Measurements from ENCODE around the gene HOOK1. TPM values are rescaled to one million over a fixed set of nuclear protein-coding genes. Genes with fewer than 3 reads are reported as not detected.
"Not testable (repeated sequence)": the region's sequence is repeated elsewhere in the genome, so short reads cannot be mapped to it uniquely, and the experiment has no call there.

HOOK1 gene
- total and polyA plus RNA-seq, 4 donors: 6.5 to 14.9 (median 10.4) TPM

DNA sequence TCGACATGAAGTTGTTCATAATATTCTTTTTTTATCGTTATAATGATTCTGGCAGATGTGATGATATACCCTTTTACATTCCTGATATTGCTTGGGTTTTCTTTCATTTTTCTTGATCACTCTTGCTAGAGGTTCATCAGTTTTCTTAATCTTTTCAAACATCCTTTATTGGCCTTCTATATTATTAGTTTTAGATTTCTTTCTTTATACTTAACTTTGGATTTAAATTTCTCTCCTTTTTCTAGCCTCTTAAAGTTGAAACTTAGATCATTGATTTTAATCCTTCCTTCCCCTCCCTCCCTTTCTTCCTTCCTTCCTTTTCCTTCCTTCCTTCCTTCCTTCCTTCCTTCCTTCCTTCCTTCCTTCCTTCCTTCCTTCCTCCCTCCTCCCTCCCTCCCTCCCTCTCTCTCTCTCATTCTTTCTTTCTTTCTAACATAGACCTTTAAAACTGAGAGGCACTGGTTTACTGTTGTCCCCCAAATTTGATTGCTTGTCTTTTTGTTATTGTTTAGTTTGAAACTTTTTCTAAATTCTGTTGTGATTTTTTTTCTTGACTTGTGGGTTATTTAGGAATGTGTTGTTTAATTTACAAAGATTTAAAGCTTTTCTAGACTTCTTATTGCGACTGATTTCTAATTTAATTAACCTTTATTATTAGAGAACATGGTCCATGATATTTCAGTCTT lies 31.6 kb downstream of the HOOK1 start:
- Histone ChIP-seq H3K27ac (ENCODE audit: low read depth, low read length) (no peak overlapping the region), H3K4me3 (ENCODE audit: low read depth, low read length) (no peak overlapping the region), H3K36me3 (ENCODE audit: control insufficient read depth, insufficient read depth, low read length) (no peaks in the 10 kb centered on the region), H3K9me3 (ENCODE audit: control insufficient read depth, insufficient read depth, low read length) (peaks cover 3% of the 10 kb centered on the region), H3K4me1 (ENCODE audit: control insufficient read depth, insufficient read depth, low read length) (no peaks in the 10 kb centered on the region), H3K27me3 (ENCODE audit: control insufficient read depth, insufficient read depth, low read length) (no peaks in the 10 kb centered on the region)
- WGBS (ENCODE audit: insufficient coverage): no CpG with 5 or more reads among the region's 3 CpGs
- no peak for DNase-seq (ENCODE audit: low read depth in 4 of 6, low spot score in 6 of 6)

DNA sequence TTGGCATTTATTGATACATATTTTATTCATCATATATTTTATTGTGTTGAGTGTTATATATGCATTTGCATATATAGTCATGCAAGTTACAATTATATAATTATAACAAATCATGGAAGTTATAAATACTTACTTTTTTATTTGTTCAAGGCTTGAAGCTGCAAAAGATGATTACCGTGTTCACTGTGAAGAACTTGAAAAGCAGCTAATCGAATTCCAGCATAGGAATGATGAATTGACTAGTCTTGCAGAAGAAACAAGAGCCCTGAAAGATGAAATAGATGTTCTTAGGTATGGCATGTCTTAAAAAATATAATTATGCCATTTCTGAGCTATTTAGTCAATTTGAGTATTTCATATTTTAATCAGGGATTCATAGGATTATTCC lies 32.1 kb downstream of the HOOK1 start:
- Histone ChIP-seq H3K36me3 (ENCODE audit: control insufficient read depth, insufficient read depth, low read length) (no peaks in the 10 kb centered on the region), H3K27me3 (ENCODE audit: control insufficient read depth, insufficient read depth, low read length) (no peaks in the 10 kb centered on the region), H3K4me3 (ENCODE audit: low read depth, low read length) (no peak overlapping the region), H3K4me1 (ENCODE audit: control insufficient read depth, insufficient read depth, low read length) (no peaks in the 10 kb centered on the region), H3K27ac (ENCODE audit: low read depth, low read length) (no peak overlapping the region), H3K9me3 (ENCODE audit: control insufficient read depth, insufficient read depth, low read length) (peaks cover 3% of the 10 kb centered on the region)
- DNase-seq (ENCODE audit: low read depth in 4 of 6, low spot score in 6 of 6): no peak
- 80% methylated on average over 1 of the region's 2 CpGs for WGBS (ENCODE audit: insufficient coverage)

DNA sequence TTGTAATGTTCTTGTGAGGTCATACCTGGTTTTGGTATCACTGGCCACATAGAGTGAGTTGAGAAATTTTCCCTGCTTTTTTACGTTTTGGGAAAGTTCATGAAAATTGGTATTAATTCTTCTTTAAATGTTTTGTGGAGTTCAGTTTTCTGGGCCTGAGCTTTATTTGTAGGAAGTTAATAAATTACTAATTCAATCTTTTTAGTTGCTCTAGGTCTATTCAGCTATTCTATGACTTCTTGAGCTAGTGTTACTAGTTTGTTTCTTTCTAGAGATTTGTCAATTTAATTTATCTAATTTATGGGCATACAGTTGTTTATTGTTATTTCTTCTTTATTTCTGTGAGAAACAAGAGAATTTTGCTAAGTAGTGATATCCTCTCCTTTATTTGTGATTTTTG lies 37.4 kb downstream of the HOOK1 start:
- H3K27ac ChIP-seq (ENCODE audit: low read depth, low read length): no peak overlapping the region
- H3K36me3 ChIP-seq (ENCODE audit: control insufficient read depth, insufficient read depth, low read length): no peaks in the 10 kb centered on the region
- peaks cover 3% of the 10 kb centered on the region for H3K9me3 ChIP-seq (ENCODE audit: control insufficient read depth, insufficient read depth, low read length)
- no peaks in the 10 kb centered on the region for H3K4me1 ChIP-seq (ENCODE audit: control insufficient read depth, insufficient read depth, low read length)
- no peaks in the 10 kb centered on the region for H3K27me3 ChIP-seq (ENCODE audit: control insufficient read depth, insufficient read depth, low read length)
- no CpG with 5 or more reads among the region's 1 CpG for WGBS (ENCODE audit: insufficient coverage)
- H3K4me3 ChIP-seq (ENCODE audit: low read depth, low read length): no peak overlapping the region
- no peak for DNase-seq (ENCODE audit: low read depth in 4 of 6, low spot score in 6 of 6)

DNA sequence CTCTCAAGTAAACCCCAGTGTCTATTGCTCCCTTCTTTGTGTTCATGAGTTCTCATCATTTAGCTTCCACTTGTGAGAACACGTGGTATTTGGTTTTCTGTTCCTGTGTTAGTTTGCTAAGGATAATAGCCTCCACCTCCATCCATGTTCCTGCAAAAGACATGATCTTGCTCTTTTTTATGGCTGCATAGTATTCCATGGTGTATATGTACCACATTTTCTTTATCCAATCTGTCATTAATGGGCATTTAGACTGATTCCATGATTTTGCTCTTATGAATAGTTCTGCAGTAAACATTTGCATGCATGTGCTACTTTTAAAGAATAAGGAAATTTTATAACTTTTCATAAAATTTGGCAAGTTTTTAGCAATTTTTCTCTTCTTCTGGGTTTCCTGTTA lies 40.5 kb downstream of the HOOK1 start:
- not testable (repeated sequence) for H3K4me3 ChIP-seq (ENCODE audit: low read depth, low read length); H3K27me3 ChIP-seq (ENCODE audit: control insufficient read depth, insufficient read depth, low read length); H3K4me1 ChIP-seq (ENCODE audit: control insufficient read depth, insufficient read depth, low read length); DNase-seq (ENCODE audit: low read depth in 4 of 6, low spot score in 6 of 6); H3K36me3 ChIP-seq (ENCODE audit: control insufficient read depth, insufficient read depth, low read length); H3K9me3 ChIP-seq (ENCODE audit: control insufficient read depth, insufficient read depth, low read length); H3K27ac ChIP-seq (ENCODE audit: low read depth, low read length)
- WGBS (ENCODE audit: insufficient coverage): no CpG with 5 or more reads among the region's 1 CpG

DNA sequence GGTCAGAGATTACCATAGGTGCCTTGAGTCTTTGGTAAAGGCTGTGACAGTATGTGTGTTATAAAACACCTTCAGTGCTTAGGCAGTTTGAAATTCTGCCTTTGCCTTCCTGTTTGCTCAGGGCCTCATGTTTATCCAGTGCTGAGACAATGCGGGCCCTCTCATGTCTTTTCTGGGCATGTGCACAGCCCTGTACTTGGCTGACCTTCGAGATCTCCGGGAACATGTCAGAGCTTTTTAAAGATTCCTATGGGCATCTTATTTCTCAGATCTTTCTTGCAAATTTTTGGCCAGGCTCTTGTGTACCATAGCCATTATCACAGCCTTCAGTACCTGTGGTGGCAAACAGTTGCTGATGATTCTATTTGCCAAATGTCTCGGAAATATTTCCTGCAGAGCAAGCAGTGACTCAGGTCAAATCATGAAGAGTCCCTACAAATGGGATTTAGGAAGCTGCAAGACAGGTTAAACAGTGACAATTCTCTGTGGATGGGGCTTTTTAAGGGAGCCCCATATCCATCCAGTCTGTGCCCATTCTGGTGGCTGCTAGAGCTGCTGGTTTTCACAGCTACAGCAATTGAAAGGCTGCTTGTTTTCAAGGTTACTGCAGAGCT lies 42.1 kb downstream of the HOOK1 start:
- Histone ChIP-seq H3K27me3 (ENCODE audit: control insufficient read depth, insufficient read depth, low read length) (no peaks in the 10 kb centered on the region), H3K4me3 (ENCODE audit: low read depth, low read length) (no peak overlapping the region), H3K9me3 (ENCODE audit: control insufficient read depth, insufficient read depth, low read length) (no peaks in the 10 kb centered on the region), H3K27ac (ENCODE audit: low read depth, low read length) (no peak overlapping the region), H3K36me3 (ENCODE audit: control insufficient read depth, insufficient read depth, low read length) (no peaks in the 10 kb centered on the region), H3K4me1 (ENCODE audit: control insufficient read depth, insufficient read depth, low read length) (no peaks in the 10 kb centered on the region)
- 75% methylated on average over 4 of the region's 4 CpGs for WGBS (ENCODE audit: insufficient coverage)
- DNase-seq (ENCODE audit: low read depth in 4 of 6, low spot score in 6 of 6): no peak

DNA sequence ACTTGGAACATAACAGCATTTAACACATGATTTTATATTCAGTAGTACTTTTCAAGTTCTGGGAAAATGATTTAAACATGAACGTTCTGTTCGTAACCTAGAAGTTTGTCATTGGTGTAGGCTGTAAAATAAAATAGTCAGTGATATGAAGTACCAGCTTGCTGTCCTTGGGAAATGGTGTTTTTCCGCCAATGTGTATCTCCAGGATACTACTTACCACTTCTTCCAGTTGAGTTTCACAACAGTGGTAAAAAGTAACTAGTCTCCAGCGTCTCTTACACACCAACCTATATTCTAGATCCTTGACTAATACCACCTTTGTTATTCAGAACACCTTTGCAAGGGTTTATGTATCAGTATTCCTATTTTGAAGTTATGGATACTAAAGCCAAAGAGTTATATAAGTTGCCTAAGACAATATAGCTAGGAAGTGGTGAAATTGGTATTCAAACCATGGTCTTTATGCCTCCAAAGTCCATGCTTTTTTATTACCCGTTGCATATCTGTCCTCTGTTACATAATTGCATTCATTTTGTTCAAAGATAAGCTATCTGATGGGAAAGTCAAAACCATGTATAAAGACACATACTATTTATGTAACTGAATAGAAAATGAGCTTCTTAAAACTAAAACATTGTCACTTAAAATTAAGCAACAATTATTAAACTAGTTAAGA lies 43.1 kb downstream of the HOOK1 start:
- 83% methylated on average over 2 of the region's 5 CpGs for WGBS (ENCODE audit: insufficient coverage)
- Histone ChIP-seq H3K4me1 (ENCODE audit: control insufficient read depth, insufficient read depth, low read length) (no peaks in the 10 kb centered on the region), H3K9me3 (ENCODE audit: control insufficient read depth, insufficient read depth, low read length) (no peaks in the 10 kb centered on the region), H3K4me3 (ENCODE audit: low read depth, low read length) (no peak overlapping the region), H3K27ac (ENCODE audit: low read depth, low read length) (no peak overlapping the region), H3K36me3 (ENCODE audit: control insufficient read depth, insufficient read depth, low read length) (no peaks in the 10 kb centered on the region), H3K27me3 (ENCODE audit: control insufficient read depth, insufficient read depth, low read length) (no peaks in the 10 kb centered on the region)
- no peak for DNase-seq (ENCODE audit: low read depth in 4 of 6, low spot score in 6 of 6)

DNA sequence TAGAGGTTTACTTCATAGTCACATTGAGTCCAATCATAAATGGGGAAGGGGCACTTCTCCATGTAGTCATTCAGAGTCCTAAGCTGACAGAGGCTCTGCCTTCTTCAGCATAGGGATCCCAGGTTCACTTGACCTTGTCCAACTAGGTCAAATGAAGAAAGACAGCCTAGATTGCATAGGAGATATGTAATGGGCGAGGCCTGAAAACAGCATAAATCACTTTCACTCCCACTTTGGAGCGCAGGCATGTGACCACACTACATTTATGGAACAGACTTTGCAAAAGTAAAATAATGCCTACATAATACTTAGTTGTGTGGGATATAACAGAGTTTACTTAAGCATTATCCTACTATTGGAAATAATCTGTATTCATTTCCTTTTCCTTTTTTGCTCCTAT lies 51.7 kb downstream of the HOOK1 start:
- H3K9me3 ChIP-seq (ENCODE audit: control insufficient read depth, insufficient read depth, low read length): no peaks in the 10 kb centered on the region
- no peak overlapping the region for H3K4me3 ChIP-seq (ENCODE audit: low read depth, low read length)
- DNase-seq (ENCODE audit: low read depth in 4 of 6, low spot score in 6 of 6): no peak
- WGBS (ENCODE audit: insufficient coverage): no CpG with 5 or more reads among the region's 2 CpGs
- H3K27ac ChIP-seq (ENCODE audit: low read depth, low read length): no peak overlapping the region
- no peaks in the 10 kb centered on the region for H3K4me1 ChIP-seq (ENCODE audit: control insufficient read depth, insufficient read depth, low read length)
- H3K36me3 ChIP-seq (ENCODE audit: control insufficient read depth, insufficient read depth, low read length): no peaks in the 10 kb centered on the region
- H3K27me3 ChIP-seq (ENCODE audit: control insufficient read depth, insufficient read depth, low read length): no peaks in the 10 kb centered on the region

DNA sequence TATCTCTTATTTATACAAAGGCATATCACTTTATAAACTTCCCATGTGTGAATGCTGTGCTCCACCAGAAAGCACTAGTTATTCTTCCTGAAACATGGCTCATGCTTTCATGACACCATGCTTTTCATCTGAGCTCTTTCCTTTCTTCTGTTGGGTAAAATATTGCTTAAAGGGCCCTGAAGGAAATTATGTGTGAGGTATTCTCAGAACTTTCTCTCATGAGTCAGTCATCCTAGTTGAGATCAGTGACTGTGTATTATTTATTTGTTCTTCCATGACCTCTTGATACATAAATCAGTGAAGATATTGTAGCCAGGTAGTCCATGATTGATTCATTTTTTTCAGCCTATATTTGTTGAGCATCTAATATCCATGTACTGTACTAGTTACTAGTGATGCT lies 57.0 kb downstream of the HOOK1 start:
- no peaks in the 10 kb centered on the region for H3K36me3 ChIP-seq (ENCODE audit: control insufficient read depth, insufficient read depth, low read length)
- DNase-seq (ENCODE audit: low read depth in 4 of 6, low spot score in 6 of 6): no peak
- no peak overlapping the region for H3K27ac ChIP-seq (ENCODE audit: low read depth, low read length)
- H3K4me1 ChIP-seq (ENCODE audit: control insufficient read depth, insufficient read depth, low read length): no peaks in the 10 kb centered on the region
- no peak overlapping the region for H3K4me3 ChIP-seq (ENCODE audit: low read depth, low read length)
- H3K27me3 ChIP-seq (ENCODE audit: control insufficient read depth, insufficient read depth, low read length): no peaks in the 10 kb centered on the region
- peaks cover under 1% of the 10 kb centered on the region for H3K9me3 ChIP-seq (ENCODE audit: control insufficient read depth, insufficient read depth, low read length)

DNA sequence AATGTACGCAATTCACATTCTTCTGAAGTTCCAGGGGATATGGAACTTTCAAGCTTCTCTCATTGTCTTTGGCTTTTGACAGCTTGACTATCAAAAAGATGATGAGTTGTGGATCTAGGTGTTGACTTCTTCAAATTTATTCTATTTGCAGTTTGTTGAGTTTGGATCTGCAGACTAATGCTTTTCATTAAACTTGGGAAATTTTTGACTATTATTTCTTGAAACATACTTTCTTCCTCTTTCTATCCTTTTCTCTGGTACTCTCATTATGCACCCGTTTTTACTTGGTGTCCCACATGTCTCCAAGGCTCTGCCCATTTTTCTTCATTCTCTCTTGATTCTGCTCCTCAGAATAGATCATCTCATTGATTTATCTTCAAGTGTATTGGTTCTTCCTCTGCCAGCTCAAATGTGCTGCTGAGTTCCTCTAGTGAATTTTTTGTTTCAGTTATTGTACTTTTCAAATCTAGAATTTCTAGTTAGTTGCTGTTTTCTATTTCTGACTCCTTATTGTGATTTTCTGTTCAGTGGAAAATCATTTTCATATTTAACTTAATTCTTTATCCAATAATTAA lies 62.4 kb downstream of the HOOK1 start:
- no peaks in the 10 kb centered on the region for H3K27me3 ChIP-seq (ENCODE audit: control insufficient read depth, insufficient read depth, low read length)
- DNase-seq (ENCODE audit: low read depth in 4 of 6, low spot score in 6 of 6): no peak
- WGBS (ENCODE audit: insufficient coverage): 100% methylated on average over 1 of the region's 2 CpGs
- H3K27ac ChIP-seq (ENCODE audit: low read depth, low read length): no peak overlapping the region
- no peaks in the 10 kb centered on the region for H3K4me1 ChIP-seq (ENCODE audit: control insufficient read depth, insufficient read depth, low read length)
- H3K36me3 ChIP-seq (ENCODE audit: control insufficient read depth, insufficient read depth, low read length): no peaks in the 10 kb centered on the region
- no peak overlapping the region for H3K4me3 ChIP-seq (ENCODE audit: low read depth, low read length)
- peaks cover 3% of the 10 kb centered on the region for H3K9me3 ChIP-seq (ENCODE audit: control insufficient read depth, insufficient read depth, low read length)

DNA sequence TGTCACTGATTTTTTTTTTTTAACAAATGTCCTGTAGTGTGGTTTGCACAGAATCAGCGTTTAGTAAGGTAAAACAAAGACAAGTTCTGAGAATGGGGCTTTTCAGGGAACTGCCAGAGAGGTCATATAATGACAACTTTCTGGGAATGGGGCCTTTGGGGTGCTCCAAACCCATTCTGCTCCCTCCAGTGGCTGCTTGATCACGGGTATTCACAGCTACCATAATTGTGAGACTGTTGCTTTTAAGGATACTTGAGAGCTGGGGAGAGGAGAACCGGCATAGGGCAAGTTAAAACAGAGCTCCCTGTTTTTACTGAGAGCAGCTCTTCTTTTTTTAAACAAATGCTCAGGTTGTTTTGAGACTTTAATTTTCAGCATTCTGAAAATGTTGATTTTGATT lies 63.6 kb downstream of the HOOK1 start:
- no peaks in the 10 kb centered on the region for H3K27me3 ChIP-seq (ENCODE audit: control insufficient read depth, insufficient read depth, low read length)
- peaks cover 3% of the 10 kb centered on the region for H3K9me3 ChIP-seq (ENCODE audit: control insufficient read depth, insufficient read depth, low read length)
- no peaks in the 10 kb centered on the region for H3K4me1 ChIP-seq (ENCODE audit: control insufficient read depth, insufficient read depth, low read length)
- WGBS (ENCODE audit: insufficient coverage): 100% methylated on average over 1 of the region's 3 CpGs
- DNase-seq (ENCODE audit: low read depth in 4 of 6, low spot score in 6 of 6): no peak
- no peaks in the 10 kb centered on the region for H3K36me3 ChIP-seq (ENCODE audit: control insufficient read depth, insufficient read depth, low read length)
- no peak overlapping the region for H3K27ac ChIP-seq (ENCODE audit: low read depth, low read length)
- H3K4me3 ChIP-seq (ENCODE audit: low read depth, low read length): no peak overlapping the region

Data from spinal cord (tissue), 10 donors.